Ishikawa (cell line): Measurements from ENCODE around the gene COL6A5.

ENCODE experiments used
- CEBPB ChIP-seq: IDR thresholded peaks from 2 replicates; pipeline ENCODE4 v1.6.1; 2012
- CREB1 ChIP-seq: IDR thresholded peaks from 2 replicates; pipeline ENCODE4 v1.6.1; 2012; ENCODE audit warnings: low read depth
- EGR1 ChIP-seq: IDR thresholded peaks from 2 replicates; pipeline ENCODE4 v1.6.1; 2012
- EP300 ChIP-seq: IDR thresholded peaks from 2 replicates; pipeline ENCODE4 v1.6.1; 2012; ENCODE audit warnings: borderline replicate concordance
- FOXM1 ChIP-seq: IDR thresholded peaks from 2 replicates; pipeline ENCODE4 v1.6.1; 2012; ENCODE audit warnings: low read depth, borderline replicate concordance
- MAX ChIP-seq: IDR thresholded peaks from 2 replicates; pipeline ENCODE4 v1.6.1; 2012
- NFIC ChIP-seq: IDR thresholded peaks from 2 replicates; pipeline ENCODE4 v1.6.1; 2012
- RAD21 ChIP-seq: IDR thresholded peaks from 2 replicates; pipeline ENCODE4 v1.6.1; 2012; ENCODE audit warnings: low read depth
- TAF1 ChIP-seq: IDR thresholded peaks from 2 replicates; pipeline ENCODE4 v1.6.1; 2012; ENCODE audit warnings: low read depth, mild to moderate bottlenecking
- TCF12 ChIP-seq: IDR thresholded peaks from 2 replicates; pipeline ENCODE4 v1.6.1; 2012; ENCODE audit warnings: low read depth
- TEAD4 ChIP-seq: IDR thresholded peaks from 2 replicates; pipeline ENCODE4 v1.6.1; 2012
- YY1 ChIP-seq: IDR thresholded peaks from 2 replicates; pipeline ENCODE4 v1.6.1; 2012; ENCODE audit warnings: low read depth
- ZBTB7A ChIP-seq: IDR thresholded peaks from 2 replicates; pipeline ENCODE4 v1.6.1; 2012; ENCODE audit warnings: low read depth
- TF ChIP-seq, protein P1 (sequence below): IDR thresholded peaks from 2 replicates; pipeline ENCODE4 v1.6.1; 2012
- TF ChIP-seq, protein P2 (sequence below): IDR thresholded peaks from 2 replicates; pipeline ENCODE4 v1.6.1; 2012; ENCODE audit warnings: low read depth, mild to moderate bottlenecking

The COL6A5 gene

DNA sequence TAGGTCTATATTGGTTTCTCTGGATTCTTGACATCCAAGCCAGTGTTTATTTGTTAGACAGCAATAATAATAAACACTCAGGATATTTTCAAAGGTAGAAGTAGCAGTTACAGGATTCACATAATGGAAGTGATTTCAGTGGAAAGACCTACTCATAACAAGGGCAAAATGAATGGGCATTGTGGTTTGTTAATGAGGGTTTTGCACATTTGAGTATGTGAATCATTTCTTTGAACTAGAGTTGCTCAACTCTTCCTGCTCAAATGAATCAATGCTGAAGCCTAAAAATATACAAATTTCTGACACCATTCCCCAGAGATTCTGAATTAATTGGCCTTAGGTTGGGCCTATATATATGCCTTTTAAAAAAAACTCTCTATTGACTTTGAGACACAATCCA is 4.1 kb upstream of the COL6A5 start:
- TF ChIP-seq NFIC (no peak), TAF1 (no peak), TEAD4 (no peak), MAX (no peak), ZBTB7A (no peak), TCF12 (no peak), CREB1 (no peak), RAD21 (no peak), YY1 (no peak), CEBPB (no peak), EGR1 (no peak)
- TF ChIP-seq, protein P1, sequence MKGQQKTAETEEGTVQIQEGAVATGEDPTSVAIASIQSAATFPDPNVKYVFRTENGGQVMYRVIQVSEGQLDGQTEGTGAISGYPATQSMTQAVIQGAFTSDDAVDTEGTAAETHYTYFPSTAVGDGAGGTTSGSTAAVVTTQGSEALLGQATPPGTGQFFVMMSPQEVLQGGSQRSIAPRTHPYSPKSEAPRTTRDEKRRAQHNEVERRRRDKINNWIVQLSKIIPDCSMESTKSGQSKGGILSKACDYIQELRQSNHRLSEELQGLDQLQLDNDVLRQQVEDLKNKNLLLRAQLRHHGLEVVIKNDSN = no peak

DNA sequence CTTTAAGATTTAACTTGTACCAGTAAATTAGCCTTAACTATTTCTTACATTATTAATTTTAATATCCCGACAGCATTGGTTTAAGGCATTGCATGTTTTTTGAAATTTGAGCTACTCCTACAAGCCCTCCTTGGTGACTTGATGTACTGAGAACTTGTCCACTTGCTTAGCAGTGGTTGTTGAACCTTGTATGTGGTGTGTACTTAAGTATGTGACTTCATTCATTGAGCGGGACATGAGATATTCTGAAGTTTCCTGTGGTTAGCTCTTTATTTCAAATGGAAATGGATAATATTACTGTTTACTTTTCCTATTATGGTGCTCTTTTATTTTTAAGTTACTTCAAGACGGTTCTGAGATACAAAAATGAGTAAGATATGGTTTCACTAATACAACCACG is 3.6 kb upstream of the COL6A5 start:
- TF ChIP-seq MAX = no peak
- no peak for TF ChIP-seq EP300
- no peak for TF ChIP-seq ZBTB7A
- TF ChIP-seq, protein P1 = no peak
- TF ChIP-seq RAD21 = no peak
- TF ChIP-seq NFIC = no peak
- TF ChIP-seq EGR1 = no peak
- TF ChIP-seq FOXM1 = no peak
- TF ChIP-seq, protein P2, sequence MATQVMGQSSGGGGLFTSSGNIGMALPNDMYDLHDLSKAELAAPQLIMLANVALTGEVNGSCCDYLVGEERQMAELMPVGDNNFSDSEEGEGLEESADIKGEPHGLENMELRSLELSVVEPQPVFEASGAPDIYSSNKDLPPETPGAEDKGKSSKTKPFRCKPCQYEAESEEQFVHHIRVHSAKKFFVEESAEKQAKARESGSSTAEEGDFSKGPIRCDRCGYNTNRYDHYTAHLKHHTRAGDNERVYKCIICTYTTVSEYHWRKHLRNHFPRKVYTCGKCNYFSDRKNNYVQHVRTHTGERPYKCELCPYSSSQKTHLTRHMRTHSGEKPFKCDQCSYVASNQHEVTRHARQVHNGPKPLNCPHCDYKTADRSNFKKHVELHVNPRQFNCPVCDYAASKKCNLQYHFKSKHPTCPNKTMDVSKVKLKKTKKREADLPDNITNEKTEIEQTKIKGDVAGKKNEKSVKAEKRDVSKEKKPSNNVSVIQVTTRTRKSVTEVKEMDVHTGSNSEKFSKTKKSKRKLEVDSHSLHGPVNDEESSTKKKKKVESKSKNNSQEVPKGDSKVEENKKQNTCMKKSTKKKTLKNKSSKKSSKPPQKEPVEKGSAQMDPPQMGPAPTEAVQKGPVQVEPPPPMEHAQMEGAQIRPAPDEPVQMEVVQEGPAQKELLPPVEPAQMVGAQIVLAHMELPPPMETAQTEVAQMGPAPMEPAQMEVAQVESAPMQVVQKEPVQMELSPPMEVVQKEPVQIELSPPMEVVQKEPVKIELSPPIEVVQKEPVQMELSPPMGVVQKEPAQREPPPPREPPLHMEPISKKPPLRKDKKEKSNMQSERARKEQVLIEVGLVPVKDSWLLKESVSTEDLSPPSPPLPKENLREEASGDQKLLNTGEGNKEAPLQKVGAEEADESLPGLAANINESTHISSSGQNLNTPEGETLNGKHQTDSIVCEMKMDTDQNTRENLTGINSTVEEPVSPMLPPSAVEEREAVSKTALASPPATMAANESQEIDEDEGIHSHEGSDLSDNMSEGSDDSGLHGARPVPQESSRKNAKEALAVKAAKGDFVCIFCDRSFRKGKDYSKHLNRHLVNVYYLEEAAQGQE = no peak
- no peak for TF ChIP-seq CEBPB

GRCh38 chr3:130342821-130343661 is 2.4 kb upstream of the COL6A5 start:
- no peak for TF ChIP-seq FOXM1
- TF ChIP-seq TEAD4 = no peak
- no peak for TF ChIP-seq TAF1
- TF ChIP-seq EGR1 = no peak
- TF ChIP-seq CREB1 = no peak
- TF ChIP-seq YY1 = no peak
- TF ChIP-seq, protein P1 = no peak
- no peak for TF ChIP-seq NFIC
- TF ChIP-seq ZBTB7A = no peak

DNA sequence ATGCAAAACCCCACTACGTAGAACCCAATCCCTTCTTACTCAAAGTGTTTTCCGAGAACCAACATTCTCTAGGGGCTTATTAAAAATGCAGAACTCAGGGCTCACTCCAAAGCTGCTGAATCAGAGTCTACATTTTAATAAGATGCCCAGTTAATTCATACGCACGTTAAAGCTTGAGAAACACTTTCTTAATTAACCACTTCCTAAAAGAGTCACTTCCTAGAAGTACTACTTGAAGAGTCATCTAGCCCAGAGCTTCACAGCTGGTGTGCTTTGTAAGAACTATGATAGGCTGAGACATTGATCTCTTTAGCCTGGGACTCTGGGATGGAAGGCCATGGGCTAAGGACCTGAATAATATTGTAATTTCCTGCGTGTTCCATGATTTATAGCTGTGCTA is 9.0 kb downstream of the COL6A5 start:
- TF ChIP-seq TCF12 (no peak), YY1 (no peak), EGR1 (no peak), MAX (no peak)

- TF ChIP-seq MAX (no peak), FOXM1 (no peak), EGR1 (no peak), CREB1 (no peak), NFIC (no peak), CEBPB (no peak), TEAD4 (no peak), TCF12 (no peak), ZBTB7A (no peak), YY1 (no peak), RAD21 (no peak), TAF1 (no peak), EP300 (no peak)
- TF ChIP-seq, protein P1 = no peak
- TF ChIP-seq, protein P2 = no peak
Measured at GRCh38 chr3:130374033-130374432, 28.6 kb downstream of the COL6A5 start.
